Measurements from ENCODE around the gene ZNF408. TPM values are rescaled to one million over a fixed set of nuclear protein-coding genes. Genes with fewer than 3 reads are reported as not detected.
A peak's percentile ranks its signal among the peaks of the same experiment; 100 is the strongest.

ZNF408 gene
- total and polyA plus RNA-seq, 2 of the 13 experiments (the other 11 are each of a cell fraction or from before 2014, with no cell fraction given) = 11.2 to 12.5 TPM

GRCh38 chr11:46718155-46719019 lies 17.6 kb downstream of the ZNF408 start (continued):
- peak; percentile 72; the same call in 1 of the 2 replicates for TF ChIP-seq ZNF564 (CRISPR knock-in tag; IDR thresholded peaks at IDR 0.05)
- TF ChIP-seq ZNF24 (IDR thresholded peaks at IDR 0.05) = 0 out of 2 replicates have a peak, but pooled peaks have one; percentile 6
- TF ChIP-seq ZNF615 (CRISPR knock-in tag; IDR thresholded peaks at IDR 0.05; ENCODE audit: borderline replicate concordance) = 0 out of 2 replicates have a peak, but pooled peaks have one; percentile 69
- TF ChIP-seq ZFX (CRISPR knock-in tag; IDR thresholded peaks at IDR 0.05; ENCODE audit: low read depth) = peak; percentile 86
- no peak for TF ChIP-seq U2AF2 (IDR thresholded peaks at IDR 0.05; ENCODE audit: low read depth, low read length)
- TF ChIP-seq, protein P1, sequence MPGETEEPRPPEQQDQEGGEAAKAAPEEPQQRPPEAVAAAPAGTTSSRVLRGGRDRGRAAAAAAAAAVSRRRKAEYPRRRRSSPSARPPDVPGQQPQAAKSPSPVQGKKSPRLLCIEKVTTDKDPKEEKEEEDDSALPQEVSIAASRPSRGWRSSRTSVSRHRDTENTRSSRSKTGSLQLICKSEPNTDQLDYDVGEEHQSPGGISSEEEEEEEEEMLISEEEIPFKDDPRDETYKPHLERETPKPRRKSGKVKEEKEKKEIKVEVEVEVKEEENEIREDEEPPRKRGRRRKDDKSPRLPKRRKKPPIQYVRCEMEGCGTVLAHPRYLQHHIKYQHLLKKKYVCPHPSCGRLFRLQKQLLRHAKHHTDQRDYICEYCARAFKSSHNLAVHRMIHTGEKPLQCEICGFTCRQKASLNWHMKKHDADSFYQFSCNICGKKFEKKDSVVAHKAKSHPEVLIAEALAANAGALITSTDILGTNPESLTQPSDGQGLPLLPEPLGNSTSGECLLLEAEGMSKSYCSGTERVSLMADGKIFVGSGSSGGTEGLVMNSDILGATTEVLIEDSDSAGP (CRISPR knock-in tag; IDR thresholded peaks at IDR 0.05; ENCODE audit: borderline replicate concordance) = peak; percentile 85
- peak; percentile 51; the same call in 1 of the 2 replicates for TF ChIP-seq ARHGAP35 (CRISPR knock-in tag; IDR thresholded peaks at IDR 0.05; ENCODE audit: borderline replicate concordance)
- TF ChIP-seq, protein P2, sequence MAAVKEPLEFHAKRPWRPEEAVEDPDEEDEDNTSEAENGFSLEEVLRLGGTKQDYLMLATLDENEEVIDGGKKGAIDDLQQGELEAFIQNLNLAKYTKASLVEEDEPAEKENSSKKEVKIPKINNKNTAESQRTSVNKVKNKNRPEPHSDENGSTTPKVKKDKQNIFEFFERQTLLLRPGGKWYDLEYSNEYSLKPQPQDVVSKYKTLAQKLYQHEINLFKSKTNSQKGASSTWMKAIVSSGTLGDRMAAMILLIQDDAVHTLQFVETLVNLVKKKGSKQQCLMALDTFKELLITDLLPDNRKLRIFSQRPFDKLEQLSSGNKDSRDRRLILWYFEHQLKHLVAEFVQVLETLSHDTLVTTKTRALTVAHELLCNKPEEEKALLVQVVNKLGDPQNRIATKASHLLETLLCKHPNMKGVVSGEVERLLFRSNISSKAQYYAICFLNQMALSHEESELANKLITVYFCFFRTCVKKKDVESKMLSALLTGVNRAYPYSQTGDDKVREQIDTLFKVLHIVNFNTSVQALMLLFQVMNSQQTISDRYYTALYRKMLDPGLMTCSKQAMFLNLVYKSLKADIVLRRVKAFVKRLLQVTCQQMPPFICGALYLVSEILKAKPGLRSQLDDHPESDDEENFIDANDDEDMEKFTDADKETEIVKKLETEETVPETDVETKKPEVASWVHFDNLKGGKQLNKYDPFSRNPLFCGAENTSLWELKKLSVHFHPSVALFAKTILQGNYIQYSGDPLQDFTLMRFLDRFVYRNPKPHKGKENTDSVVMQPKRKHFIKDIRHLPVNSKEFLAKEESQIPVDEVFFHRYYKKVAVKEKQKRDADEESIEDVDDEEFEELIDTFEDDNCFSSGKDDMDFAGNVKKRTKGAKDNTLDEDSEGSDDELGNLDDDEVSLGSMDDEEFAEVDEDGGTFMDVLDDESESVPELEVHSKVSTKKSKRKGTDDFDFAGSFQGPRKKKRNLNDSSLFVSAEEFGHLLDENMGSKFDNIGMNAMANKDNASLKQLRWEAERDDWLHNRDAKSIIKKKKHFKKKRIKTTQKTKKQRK (IDR thresholded peaks at IDR 0.05; ENCODE audit: low read length) = no peak
- TF ChIP-seq ZNF607 (CRISPR knock-in tag; IDR thresholded peaks at IDR 0.05; ENCODE audit: borderline replicate concordance) = peak; percentile 91
- TF ChIP-seq MXD4 (CRISPR knock-in tag; IDR thresholded peaks at IDR 0.05) = peak; percentile 73; the same call in 1 of the 2 replicates
- peak; percentile 98 for TF ChIP-seq RXRB (CRISPR knock-in tag; IDR thresholded peaks at IDR 0.05; ENCODE audit: borderline replicate concordance)
- no peak for TF ChIP-seq MBD4 (IDR thresholded peaks at IDR 0.05; ENCODE audit: borderline replicate concordance, low read length)
- peak; percentile 86 for TF ChIP-seq ZNF124 (CRISPR knock-in tag; IDR thresholded peaks at IDR 0.05)
- TF ChIP-seq GFI1 (CRISPR knock-in tag; IDR thresholded peaks at IDR 0.05; ENCODE audit: borderline replicate concordance) = peak; percentile 90
- TF ChIP-seq, protein P3, sequence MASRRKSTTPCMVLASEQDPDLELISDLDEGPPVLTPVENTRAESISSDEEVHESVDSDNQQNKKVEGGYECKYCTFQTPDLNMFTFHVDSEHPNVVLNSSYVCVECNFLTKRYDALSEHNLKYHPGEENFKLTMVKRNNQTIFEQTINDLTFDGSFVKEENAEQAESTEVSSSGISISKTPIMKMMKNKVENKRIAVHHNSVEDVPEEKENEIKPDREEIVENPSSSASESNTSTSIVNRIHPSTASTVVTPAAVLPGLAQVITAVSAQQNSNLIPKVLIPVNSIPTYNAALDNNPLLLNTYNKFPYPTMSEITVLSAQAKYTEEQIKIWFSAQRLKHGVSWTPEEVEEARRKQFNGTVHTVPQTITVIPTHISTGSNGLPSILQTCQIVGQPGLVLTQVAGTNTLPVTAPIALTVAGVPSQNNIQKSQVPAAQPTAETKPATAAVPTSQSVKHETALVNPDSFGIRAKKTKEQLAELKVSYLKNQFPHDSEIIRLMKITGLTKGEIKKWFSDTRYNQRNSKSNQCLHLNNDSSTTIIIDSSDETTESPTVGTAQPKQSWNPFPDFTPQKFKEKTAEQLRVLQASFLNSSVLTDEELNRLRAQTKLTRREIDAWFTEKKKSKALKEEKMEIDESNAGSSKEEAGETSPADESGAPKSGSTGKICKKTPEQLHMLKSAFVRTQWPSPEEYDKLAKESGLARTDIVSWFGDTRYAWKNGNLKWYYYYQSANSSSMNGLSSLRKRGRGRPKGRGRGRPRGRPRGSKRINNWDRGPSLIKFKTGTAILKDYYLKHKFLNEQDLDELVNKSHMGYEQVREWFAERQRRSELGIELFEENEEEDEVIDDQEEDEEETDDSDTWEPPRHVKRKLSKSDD (CRISPR knock-in tag; IDR thresholded peaks at IDR 0.05; ENCODE audit: low read depth) = no peak
- TF ChIP-seq, protein P4, sequence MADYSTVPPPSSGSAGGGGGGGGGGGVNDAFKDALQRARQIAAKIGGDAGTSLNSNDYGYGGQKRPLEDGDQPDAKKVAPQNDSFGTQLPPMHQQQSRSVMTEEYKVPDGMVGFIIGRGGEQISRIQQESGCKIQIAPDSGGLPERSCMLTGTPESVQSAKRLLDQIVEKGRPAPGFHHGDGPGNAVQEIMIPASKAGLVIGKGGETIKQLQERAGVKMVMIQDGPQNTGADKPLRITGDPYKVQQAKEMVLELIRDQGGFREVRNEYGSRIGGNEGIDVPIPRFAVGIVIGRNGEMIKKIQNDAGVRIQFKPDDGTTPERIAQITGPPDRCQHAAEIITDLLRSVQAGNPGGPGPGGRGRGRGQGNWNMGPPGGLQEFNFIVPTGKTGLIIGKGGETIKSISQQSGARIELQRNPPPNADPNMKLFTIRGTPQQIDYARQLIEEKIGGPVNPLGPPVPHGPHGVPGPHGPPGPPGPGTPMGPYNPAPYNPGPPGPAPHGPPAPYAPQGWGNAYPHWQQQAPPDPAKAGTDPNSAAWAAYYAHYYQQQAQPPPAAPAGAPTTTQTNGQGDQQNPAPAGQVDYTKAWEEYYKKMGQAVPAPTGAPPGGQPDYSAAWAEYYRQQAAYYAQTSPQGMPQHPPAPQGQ (CRISPR knock-in tag; IDR thresholded peaks at IDR 0.05; ENCODE audit: borderline replicate concordance) = no peak
